ENCODE results near the gene THYN1. TPM values are rescaled to one million over a fixed set of nuclear protein-coding genes. Genes with fewer than 3 reads are reported as not detected.

THYN1 gene
- total and polyA plus RNA-seq, 2 of the 13 experiments (the other 11 are each of a cell fraction or from before 2014, with no cell fraction given): 36.1 to 87.6 TPM

DNA sequence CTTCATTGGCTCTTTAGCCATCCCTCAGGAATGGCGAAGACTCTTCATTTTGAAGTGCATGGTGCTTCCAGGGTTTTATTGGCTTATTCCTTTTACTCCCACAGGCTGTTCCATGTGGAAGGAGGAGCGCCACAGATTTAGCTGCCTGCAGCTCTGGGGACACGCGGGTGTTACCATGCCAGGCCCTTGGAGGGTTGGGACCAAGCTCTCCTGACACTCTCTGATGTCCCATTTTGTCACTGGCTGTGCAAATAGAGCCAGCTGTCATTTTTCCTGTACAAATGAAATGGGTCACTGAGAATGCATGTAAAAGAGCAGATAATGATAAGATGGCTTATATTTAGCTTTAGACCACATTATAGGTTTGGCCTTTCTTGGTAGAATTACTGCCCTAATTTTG, 9.2 kb downstream of the THYN1 start:
- H3K36me3 ChIP-seq (replicated peaks in 1 of 2; ENCODE audit: control insufficient read depth in 1 of 2, insufficient read depth in 2 of 2, low read length in 2 of 2): peaks cover 8 to 43% of the 10 kb centered on the region in 2 experiments
- H3K9me3 ChIP-seq (ENCODE audit: low read length): no peaks in the 10 kb centered on the region
- ChIA-PET POLR2A (interaction anchor here (1.2 kb wide), 1 partner anchor 19 kb away, joined by 4 read pairs; the partner anchor contains the start of gene VPS26B), CTCF (ENCODE audit: low intra/inter-chr PET ratio, low total read pairs) (interaction anchor here (3.2 kb wide), 1 partner anchor 36 kb away, joined by 15 read pairs; no protein-coding TSS in a partner anchor)
- H2AFZ ChIP-seq (ENCODE audit: low read length): no peak overlapping the region
- no peak for ATAC-seq
- TF ChIP-seq HNRNPLL (IDR thresholded peaks at IDR 0.05; ENCODE audit: low read depth, low read length, poor library complexity, severe bottlenecking) (no peak), NPAS2 (CRISPR knock-in tag; IDR thresholded peaks at IDR 0.05; ENCODE audit: borderline replicate concordance) (no peak), CHD2 (IDR thresholded peaks at IDR 0.05; ENCODE audit: low read depth, low read length) (no peak), MXD4 (CRISPR knock-in tag; IDR thresholded peaks at IDR 0.05) (no peak)
- H3K27ac ChIP-seq (ENCODE audit: extremely low read length, insufficient read depth, low read length): no peak overlapping the region
- intact Hi-C loops (cut with micrococcal nuclease; ENCODE audit: unreplicated experiment): loop anchor here (1.0 kb wide), 2 partner anchors 19 to 37 kb away; no protein-coding TSS in a partner anchor
- H3K27me3 ChIP-seq (ENCODE audit: control insufficient read depth in 1 of 2, insufficient read depth in 2 of 2, low read length in 2 of 2): no peaks in the 10 kb centered on the region
- no peak for FAIRE-seq
- H3K79me2 ChIP-seq (ENCODE audit: insufficient read depth, low read length): no peaks in the 10 kb centered on the region
- BruUV-seq (replicated peaks): no TSS peak
- DNase-seq (ENCODE audit: low spot score): no peak
- 100% methylated on average over 4 of the region's 4 CpGs for WGBS (ENCODE audit: low lambda C conversion rate)
- no peak overlapping the region for H3K4me3 ChIP-seq (replicated peaks in 1 of 3; ENCODE audit: insufficient read depth in 1 of 3, low read depth in 2 of 3, low read length in 3 of 3)
- in situ Hi-C loops (cut with HindIII; ENCODE audit: extremely low pct_ligation_motif_present, low pct_unique_long_range_greater_than_20kb): no loop called here
- no peaks in the 10 kb centered on the region for H4K20me1 ChIP-seq (ENCODE audit: insufficient read depth, low read length)
- no peak overlapping the region for H3K4me2 ChIP-seq (ENCODE audit: low read depth, low read length)
- H3K9ac ChIP-seq (ENCODE audit: insufficient read depth, low read depth, low read length): no peak overlapping the region
- H3K4me1 ChIP-seq (ENCODE audit: insufficient read depth, low read length): no peaks in the 10 kb centered on the region

DNA sequence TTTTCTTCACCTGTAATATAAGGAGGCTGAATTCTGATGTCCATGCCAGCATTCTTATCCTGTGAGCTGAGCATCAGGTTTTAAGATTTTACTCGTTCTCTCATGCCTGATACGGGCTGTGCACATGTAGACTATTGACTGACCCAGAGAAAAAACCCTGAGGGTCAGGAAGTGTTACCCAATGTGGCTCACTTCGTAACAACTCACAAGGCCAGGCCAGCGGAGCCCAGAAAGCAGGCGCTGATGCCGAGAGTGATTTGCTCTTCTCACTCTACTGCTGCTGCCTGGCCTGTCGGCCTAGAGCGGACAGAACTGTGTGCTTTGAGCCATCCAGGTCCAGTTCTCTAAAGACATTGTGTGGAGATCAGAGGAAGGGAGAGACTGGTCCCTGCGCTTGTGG, 10.8 kb downstream of the THYN1 start:
- WGBS (ENCODE audit: low lambda C conversion rate): 87% methylated on average over 9 of the region's 9 CpGs
- in situ Hi-C loops (cut with HindIII; ENCODE audit: extremely low pct_ligation_motif_present, low pct_unique_long_range_greater_than_20kb) (no loop called here), intact Hi-C loops (cut with micrococcal nuclease; ENCODE audit: unreplicated experiment) (no loop called here)
- Histone ChIP-seq H3K27me3 (ENCODE audit: control insufficient read depth in 1 of 2, insufficient read depth in 2 of 2, low read length in 2 of 2) (no peaks in the 10 kb centered on the region), H3K36me3 (replicated peaks in 1 of 2; ENCODE audit: control insufficient read depth in 1 of 2, insufficient read depth in 2 of 2, low read length in 2 of 2) (peaks cover 6 to 28% of the 10 kb centered on the region in 2 experiments; a peak in 4 of 5 replicates), H3K27ac (ENCODE audit: extremely low read length, insufficient read depth, low read length) (no peak overlapping the region), H3K4me3 (replicated peaks in 1 of 3; ENCODE audit: insufficient read depth in 1 of 3, low read depth in 2 of 3, low read length in 3 of 3) (no peak overlapping the region), H3K4me1 (ENCODE audit: insufficient read depth, low read length) (no peaks in the 10 kb centered on the region), H2AFZ (ENCODE audit: low read length) (no peak overlapping the region), H3K9me3 (ENCODE audit: low read length) (no peaks in the 10 kb centered on the region), H3K9ac (ENCODE audit: insufficient read depth, low read depth, low read length) (no peak overlapping the region), H3K79me2 (ENCODE audit: insufficient read depth, low read length) (no peaks in the 10 kb centered on the region), H4K20me1 (ENCODE audit: insufficient read depth, low read length) (no peaks in the 10 kb centered on the region), H3K4me2 (ENCODE audit: low read depth, low read length) (no peak overlapping the region)
- DNase-seq (ENCODE audit: low spot score) (no peak), ATAC-seq (no peak), FAIRE-seq (no peak)
- no TSS peak for BruUV-seq (replicated peaks)
- TF ChIP-seq, protein P1, sequence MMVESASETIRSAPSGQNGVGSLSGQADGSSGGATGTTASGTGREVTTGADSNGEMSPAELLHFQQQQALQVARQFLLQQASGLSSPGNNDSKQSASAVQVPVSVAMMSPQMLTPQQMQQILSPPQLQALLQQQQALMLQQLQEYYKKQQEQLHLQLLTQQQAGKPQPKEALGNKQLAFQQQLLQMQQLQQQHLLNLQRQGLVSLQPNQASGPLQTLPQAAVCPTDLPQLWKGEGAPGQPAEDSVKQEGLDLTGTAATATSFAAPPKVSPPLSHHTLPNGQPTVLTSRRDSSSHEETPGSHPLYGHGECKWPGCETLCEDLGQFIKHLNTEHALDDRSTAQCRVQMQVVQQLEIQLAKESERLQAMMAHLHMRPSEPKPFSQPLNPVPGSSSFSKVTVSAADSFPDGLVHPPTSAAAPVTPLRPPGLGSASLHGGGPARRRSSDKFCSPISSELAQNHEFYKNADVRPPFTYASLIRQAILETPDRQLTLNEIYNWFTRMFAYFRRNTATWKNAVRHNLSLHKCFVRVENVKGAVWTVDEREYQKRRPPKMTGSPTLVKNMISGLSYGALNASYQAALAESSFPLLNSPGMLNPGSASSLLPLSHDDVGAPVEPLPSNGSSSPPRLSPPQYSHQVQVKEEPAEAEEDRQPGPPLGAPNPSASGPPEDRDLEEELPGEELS (CRISPR knock-in tag; IDR thresholded peaks at IDR 0.05): no peak
- no peak for TF ChIP-seq NAIF1 (CRISPR knock-in tag; IDR thresholded peaks at IDR 0.05; ENCODE audit: borderline replicate concordance)
- POLR2A ChIA-PET: no interaction called here
- CTCF ChIA-PET (ENCODE audit: low intra/inter-chr PET ratio, low total read pairs): no interaction called here
